IMR-90 (cell line): ENCODE data around the gene NLRC3.

Experiments
- BHLHE40 ChIP-seq: fragments of 150-350 bp; IDR thresholded peaks from 2 replicates; pipeline ENCODE4 v1.6.1; 2016; ENCODE audit warnings: mild to moderate bottlenecking, low read depth, low read length
- CEBPB ChIP-seq: IDR thresholded peaks from 2 replicates; pipeline ENCODE4 v1.6.1; 2012; ENCODE audit warnings: low read depth, low read length, improper control_type of control experiment
- CHD1 ChIP-seq: IDR thresholded peaks from 2 replicates; pipeline ENCODE4 v1.6.1; 2012; ENCODE audit warnings: low read depth, low read length, improper control_type of control experiment
- FOS ChIP-seq: fragments of 150-350 bp; IDR thresholded peaks from 2 replicates; pipeline ENCODE4 v1.6.1; 2016; ENCODE audit warnings: low read depth, low read length
- MAFK ChIP-seq: IDR thresholded peaks from 2 replicates; pipeline ENCODE4 v1.6.1; 2012; ENCODE audit warnings: low read depth, low read length, improper control_type of control experiment
- POLR2A ChIP-seq: IDR thresholded peaks from 2 replicates; pipeline ENCODE4 v1.6.1; 2012; ENCODE audit warnings: mild to moderate bottlenecking, low read depth, low read length
- RAD21 ChIP-seq: IDR thresholded peaks from 2 replicates; pipeline ENCODE4 v1.6.1; 2012; ENCODE audit warnings: low read length, improper control_type of control experiment
- RCOR1 ChIP-seq: IDR thresholded peaks from 2 replicates; pipeline ENCODE4 v1.6.1; 2012; ENCODE audit warnings: mild to moderate bottlenecking, low read length, improper control_type of control experiment; ENCODE audit not compliant: insufficient replicate concordance
- RFX5 ChIP-seq: IDR thresholded peaks from 2 replicates; pipeline ENCODE4 v1.8.0; 2012; ENCODE audit warnings: low read depth, mild to moderate bottlenecking, low read length, moderate library complexity
- SMC3 ChIP-seq: fragments of 150-350 bp; IDR thresholded peaks from 2 replicates; pipeline ENCODE4 v1.6.1; 2016; ENCODE audit warnings: low read depth, mild to moderate bottlenecking, antibody characterized with exemption, low read length, moderate library complexity
- TF ChIP-seq, protein P1 (sequence below): conservative IDR thresholded peaks from 2 replicates; pipeline ENCODE4 v1.5.1; 2012; ENCODE audit warnings: mild to moderate bottlenecking, low read depth, low read length, improper control_type of control experiment
- TF ChIP-seq, protein P2 (sequence below): fragments of 150-350 bp; IDR thresholded peaks from 2 replicates; pipeline ENCODE4 v1.6.1; 2017; ENCODE audit warnings: mild to moderate bottlenecking, antibody characterized with exemption, low read length, low read depth

DNA sequence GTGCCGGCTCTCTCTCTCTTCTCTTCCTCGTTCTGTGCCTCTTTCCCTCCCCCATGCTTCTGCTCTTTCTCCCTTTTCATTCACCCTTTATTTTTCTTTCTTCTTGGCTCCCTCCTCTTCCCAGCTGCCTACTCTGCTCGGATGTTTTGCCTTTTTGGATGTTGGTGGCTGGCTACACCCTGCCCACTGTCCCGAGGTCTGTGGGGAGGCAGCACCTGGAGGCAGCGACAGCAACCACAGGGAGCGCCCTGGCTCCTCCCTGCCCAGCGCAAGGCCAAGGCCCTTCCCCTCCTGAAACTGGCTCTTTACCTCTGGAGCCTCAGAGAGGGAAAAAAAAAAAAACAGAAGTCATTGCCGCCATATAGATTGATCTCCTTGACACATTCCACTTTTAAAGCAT is 56.4 kb downstream of the NLRC3 start:
- TF ChIP-seq RCOR1: no peak
- TF ChIP-seq, protein P1, sequence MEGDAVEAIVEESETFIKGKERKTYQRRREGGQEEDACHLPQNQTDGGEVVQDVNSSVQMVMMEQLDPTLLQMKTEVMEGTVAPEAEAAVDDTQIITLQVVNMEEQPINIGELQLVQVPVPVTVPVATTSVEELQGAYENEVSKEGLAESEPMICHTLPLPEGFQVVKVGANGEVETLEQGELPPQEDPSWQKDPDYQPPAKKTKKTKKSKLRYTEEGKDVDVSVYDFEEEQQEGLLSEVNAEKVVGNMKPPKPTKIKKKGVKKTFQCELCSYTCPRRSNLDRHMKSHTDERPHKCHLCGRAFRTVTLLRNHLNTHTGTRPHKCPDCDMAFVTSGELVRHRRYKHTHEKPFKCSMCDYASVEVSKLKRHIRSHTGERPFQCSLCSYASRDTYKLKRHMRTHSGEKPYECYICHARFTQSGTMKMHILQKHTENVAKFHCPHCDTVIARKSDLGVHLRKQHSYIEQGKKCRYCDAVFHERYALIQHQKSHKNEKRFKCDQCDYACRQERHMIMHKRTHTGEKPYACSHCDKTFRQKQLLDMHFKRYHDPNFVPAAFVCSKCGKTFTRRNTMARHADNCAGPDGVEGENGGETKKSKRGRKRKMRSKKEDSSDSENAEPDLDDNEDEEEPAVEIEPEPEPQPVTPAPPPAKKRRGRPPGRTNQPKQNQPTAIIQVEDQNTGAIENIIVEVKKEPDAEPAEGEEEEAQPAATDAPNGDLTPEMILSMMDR: no peak
- no peak for TF ChIP-seq CHD1
- no peak for TF ChIP-seq RAD21
- TF ChIP-seq, protein P2, sequence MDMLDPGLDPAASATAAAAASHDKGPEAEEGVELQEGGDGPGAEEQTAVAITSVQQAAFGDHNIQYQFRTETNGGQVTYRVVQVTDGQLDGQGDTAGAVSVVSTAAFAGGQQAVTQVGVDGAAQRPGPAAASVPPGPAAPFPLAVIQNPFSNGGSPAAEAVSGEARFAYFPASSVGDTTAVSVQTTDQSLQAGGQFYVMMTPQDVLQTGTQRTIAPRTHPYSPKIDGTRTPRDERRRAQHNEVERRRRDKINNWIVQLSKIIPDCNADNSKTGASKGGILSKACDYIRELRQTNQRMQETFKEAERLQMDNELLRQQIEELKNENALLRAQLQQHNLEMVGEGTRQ: no peak
- TF ChIP-seq CEBPB: no peak
- TF ChIP-seq FOS: no peak
- TF ChIP-seq POLR2A: no peak
- no peak for TF ChIP-seq RFX5
- TF ChIP-seq BHLHE40: no peak
- TF ChIP-seq SMC3: no peak
- no peak for TF ChIP-seq MAFK
